ENCODE results near the gene ATP6V0B.

The ATP6V0B gene

DNA sequence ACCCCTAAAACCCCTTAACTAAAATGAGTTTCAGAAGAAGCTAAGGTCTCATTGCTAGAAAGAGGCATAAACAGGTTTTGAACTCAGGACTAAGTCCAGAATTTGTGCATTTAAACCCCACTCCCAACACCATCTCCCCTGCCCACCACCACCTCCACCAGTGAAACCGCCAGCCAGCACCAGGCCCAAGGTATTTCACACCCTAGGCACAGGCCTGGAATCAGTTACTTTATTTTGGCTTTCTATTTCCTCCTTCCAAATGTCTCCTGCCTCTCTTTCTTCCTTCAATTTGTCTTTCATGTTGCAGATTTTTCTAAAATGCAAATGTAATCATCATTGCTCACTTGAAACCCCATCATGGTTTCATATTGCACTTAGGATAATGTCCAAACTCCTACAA lies 29.9 kb upstream of the ATP6V0B start:
- H3K27ac Mint-ChIP-seq, result no peak overlapping the region
- DNase-seq, result no peak
- no peaks in the 10 kb centered on the region for H3K9me3 Mint-ChIP-seq
- H3K27me3 Mint-ChIP-seq (ENCODE audit: low read depth, poor library complexity), result peaks cover 17% of the 10 kb centered on the region
- peaks cover 34% of the 10 kb centered on the region for H3K4me1 Mint-ChIP-seq
- TF ChIP-seq, protein P1, sequence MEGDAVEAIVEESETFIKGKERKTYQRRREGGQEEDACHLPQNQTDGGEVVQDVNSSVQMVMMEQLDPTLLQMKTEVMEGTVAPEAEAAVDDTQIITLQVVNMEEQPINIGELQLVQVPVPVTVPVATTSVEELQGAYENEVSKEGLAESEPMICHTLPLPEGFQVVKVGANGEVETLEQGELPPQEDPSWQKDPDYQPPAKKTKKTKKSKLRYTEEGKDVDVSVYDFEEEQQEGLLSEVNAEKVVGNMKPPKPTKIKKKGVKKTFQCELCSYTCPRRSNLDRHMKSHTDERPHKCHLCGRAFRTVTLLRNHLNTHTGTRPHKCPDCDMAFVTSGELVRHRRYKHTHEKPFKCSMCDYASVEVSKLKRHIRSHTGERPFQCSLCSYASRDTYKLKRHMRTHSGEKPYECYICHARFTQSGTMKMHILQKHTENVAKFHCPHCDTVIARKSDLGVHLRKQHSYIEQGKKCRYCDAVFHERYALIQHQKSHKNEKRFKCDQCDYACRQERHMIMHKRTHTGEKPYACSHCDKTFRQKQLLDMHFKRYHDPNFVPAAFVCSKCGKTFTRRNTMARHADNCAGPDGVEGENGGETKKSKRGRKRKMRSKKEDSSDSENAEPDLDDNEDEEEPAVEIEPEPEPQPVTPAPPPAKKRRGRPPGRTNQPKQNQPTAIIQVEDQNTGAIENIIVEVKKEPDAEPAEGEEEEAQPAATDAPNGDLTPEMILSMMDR (IDR thresholded peaks at IDR 0.05), result no peak
- H3K36me3 Mint-ChIP-seq (ENCODE audit: low read depth), result no peaks in the 10 kb centered on the region
- no peak overlapping the region for H3K4me3 Mint-ChIP-seq

DNA sequence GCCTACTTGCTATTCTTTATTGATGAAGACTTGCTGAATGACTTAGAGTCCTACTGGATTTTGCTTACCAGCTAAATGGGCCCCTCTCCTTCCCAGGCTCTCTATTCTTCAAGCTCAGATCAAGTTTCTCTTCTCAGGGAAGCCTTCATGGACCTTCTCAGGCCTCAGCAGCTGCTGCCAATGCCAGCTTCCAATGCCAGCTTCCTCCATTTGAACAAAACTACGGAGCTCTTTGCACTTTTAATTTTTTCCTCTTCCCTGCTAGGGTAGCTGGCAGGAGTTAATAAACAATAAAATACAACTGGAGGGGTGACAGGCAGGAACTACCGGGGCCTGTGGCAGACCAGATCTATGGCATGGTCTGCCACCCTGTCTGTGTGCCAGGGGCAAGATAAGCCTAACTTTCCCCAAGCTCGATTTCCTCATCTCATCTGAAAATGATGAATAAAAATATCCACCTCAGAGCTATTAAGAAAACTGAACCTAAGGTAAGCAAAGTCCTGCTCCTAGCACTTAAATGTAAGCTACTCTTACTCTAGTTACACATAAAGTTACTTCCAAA lies 29.0 kb upstream of the ATP6V0B start:
- DNase-seq, result no peak

DNA sequence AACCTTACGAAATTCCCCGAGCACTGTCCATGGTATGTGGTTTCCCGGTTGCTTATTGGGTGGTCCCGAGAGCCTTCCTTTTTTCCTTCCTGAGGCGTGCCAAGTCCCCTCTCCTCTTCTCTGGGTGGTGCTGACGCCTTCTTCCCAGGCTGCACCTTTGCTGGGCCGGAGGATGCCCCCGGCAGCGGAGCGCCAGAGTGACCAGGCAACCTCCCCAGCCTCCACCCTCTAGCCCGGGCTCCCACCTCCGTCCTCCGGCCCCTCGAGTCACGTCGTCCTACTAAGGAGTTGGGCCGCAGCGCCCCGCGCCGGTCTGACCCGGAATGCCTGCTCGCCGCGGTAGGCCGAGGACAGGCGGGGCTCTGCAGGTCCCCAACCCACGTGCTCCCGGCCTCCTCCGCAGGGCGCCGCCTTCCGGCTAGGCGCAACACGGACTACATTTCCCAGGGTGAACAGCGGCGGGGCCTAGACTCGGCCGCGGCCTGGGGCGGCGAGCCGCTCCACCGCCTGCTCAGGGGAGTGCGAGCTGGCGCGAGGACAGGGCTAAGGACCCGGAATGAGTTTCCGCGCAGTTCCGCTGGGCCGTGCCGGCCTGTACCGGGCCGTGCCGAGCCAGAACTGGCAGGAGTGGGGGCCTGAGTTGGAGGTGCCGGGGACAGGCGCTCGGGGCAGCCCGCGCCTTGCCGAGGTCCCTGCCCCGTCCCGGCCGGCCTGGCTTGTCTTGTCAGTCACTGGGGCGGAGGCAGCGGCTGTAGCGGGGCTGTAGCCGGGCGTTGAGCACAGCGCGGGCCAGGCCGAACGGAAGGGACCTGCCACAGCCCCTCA lies 28.3 kb upstream of the ATP6V0B start, which contains the start of gene IPO13:
IPO13 (plus strand) TSS at position 715 of the 825 bp plus-strand sequence. CDS start 651 bp downstream, outside the sequence.
- H3K4me1 Mint-ChIP-seq, result peaks cover 47% of the 10 kb centered on the region
- TF ChIP-seq, protein P1 (IDR thresholded peaks at IDR 0.05), result peak; percentile 52
- no peaks in the 10 kb centered on the region for H3K9me3 Mint-ChIP-seq
- peak; percentile 95 for DNase-seq
- H3K36me3 Mint-ChIP-seq (ENCODE audit: low read depth), result peaks cover 8% of the 10 kb centered on the region
- H3K27me3 Mint-ChIP-seq (ENCODE audit: low read depth, poor library complexity), result peaks cover 12% of the 10 kb centered on the region
- H3K4me3 Mint-ChIP-seq, result peak within 1 kb of the TSS; percentile 88
- peak within 1 kb of the TSS; percentile 100 for H3K27ac Mint-ChIP-seq

More for the DNA sequence above, 29.0 kb upstream of the ATP6V0B start:
- H3K27ac Mint-ChIP-seq, result peak overlapping the region; percentile 100
- H3K27me3 Mint-ChIP-seq (ENCODE audit: low read depth, poor library complexity), result peaks cover 12% of the 10 kb centered on the region
- H3K36me3 Mint-ChIP-seq (ENCODE audit: low read depth), result peaks cover 8% of the 10 kb centered on the region
- TF ChIP-seq, protein P1 (IDR thresholded peaks at IDR 0.05), result no peak
- H3K9me3 Mint-ChIP-seq, result no peaks in the 10 kb centered on the region
- H3K4me3 Mint-ChIP-seq, result peak overlapping the region; percentile 88
- H3K4me1 Mint-ChIP-seq, result peaks cover 40% of the 10 kb centered on the region

DNA sequence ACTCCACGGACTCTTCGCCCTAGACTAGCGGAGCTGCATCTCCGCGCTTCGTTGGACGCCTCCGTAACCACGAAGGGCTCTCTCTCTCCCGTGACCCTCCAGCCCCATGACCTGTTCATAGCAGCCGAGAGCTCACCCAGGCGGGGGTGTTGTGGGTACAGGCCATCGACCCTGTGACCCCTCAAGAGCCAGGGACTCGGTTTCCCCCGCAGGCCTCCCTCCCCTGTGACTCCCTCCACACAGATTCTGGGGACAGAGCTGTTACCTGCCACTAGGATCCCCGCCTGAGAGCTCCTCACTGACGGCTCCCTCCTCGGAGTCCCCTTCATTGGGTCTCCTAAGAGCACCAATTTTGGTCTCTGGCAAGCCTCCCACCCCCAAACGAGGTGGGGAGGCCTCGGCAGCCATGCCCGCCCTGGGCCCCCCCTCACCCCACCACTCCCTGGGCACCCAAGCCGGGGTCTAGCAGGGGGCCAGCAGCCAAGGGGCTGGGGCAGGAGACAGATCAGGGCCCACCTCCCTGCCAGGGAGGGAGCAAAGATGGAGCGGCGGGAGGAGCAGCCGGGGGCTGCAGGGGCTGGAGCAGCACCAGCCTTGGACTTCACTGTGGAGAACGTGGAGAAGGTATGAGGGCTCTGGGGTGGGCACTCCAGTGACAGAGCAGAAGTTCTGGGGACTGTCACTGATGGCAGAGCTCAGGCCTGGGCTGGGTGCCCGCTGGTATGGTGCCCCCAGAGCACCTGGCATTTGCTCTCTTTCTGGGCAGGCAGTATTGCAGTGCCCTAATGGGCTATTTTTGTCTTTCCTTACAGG lies 27.5 kb upstream of the ATP6V0B start:
- H3K27me3 Mint-ChIP-seq (ENCODE audit: low read depth, poor library complexity), result peaks cover 7% of the 10 kb centered on the region
- no peaks in the 10 kb centered on the region for H3K9me3 Mint-ChIP-seq
- H3K4me3 Mint-ChIP-seq, result peak overlapping the region; percentile 88
- TF ChIP-seq, protein P1 (IDR thresholded peaks at IDR 0.05), result no peak
- peak overlapping the region; percentile 100 for H3K27ac Mint-ChIP-seq
- no peak for DNase-seq
- peaks cover 49% of the 10 kb centered on the region for H3K4me1 Mint-ChIP-seq
- peaks cover 8% of the 10 kb centered on the region for H3K36me3 Mint-ChIP-seq (ENCODE audit: low read depth)

DNA sequence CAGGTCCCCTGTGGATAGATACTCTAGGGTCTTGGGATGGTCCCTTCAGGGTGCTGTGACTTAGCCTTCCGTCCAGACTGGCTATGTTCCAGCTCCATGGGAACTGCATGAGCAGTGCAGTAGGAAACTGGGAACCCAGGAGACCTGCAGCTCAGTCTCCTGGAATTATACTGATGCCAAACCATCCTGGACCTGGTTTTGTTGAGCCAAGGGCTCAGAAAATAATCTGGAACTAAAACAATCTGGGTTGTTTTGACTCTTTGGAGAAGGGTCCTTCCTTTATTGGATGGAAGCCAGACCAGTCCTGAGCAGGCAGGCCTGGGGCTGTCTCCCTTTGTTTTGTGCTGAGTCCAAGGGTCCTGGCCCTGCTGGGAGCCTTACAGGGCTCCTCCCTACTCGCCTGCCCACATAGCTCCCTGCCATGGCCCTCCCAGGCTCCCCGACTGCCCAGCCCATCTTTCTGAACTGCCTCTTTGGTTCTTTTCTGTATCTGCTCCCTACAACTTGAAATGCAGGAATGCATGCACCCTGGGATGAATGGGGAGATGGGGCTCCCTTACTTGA lies 26.8 kb upstream of the ATP6V0B start:
- H3K9me3 Mint-ChIP-seq, result no peaks in the 10 kb centered on the region
- DNase-seq, result no peak
- H3K4me1 Mint-ChIP-seq, result peaks cover 55% of the 10 kb centered on the region
- no peak overlapping the region for H3K27ac Mint-ChIP-seq
- H3K27me3 Mint-ChIP-seq (ENCODE audit: low read depth, poor library complexity), result peaks cover 7% of the 10 kb centered on the region
- H3K4me3 Mint-ChIP-seq, result peak overlapping the region; percentile 88
- peaks cover 8% of the 10 kb centered on the region for H3K36me3 Mint-ChIP-seq (ENCODE audit: low read depth)
- TF ChIP-seq, protein P1 (IDR thresholded peaks at IDR 0.05), result no peak
